IPS-11a (cell line): Measurements from ENCODE around the gene PDE5A.
"Not testable (repeated sequence)": the region's sequence is repeated elsewhere in the genome, so short reads cannot be mapped to it uniquely, and the experiment has no call there.

Source experiments
- H3K4me3 ChIP-seq: one replicate; pipeline ENCODE4 v1.5.1; 2013; ENCODE audit warnings: low read depth, low read length, control low read depth

PDE5A gene

DNA sequence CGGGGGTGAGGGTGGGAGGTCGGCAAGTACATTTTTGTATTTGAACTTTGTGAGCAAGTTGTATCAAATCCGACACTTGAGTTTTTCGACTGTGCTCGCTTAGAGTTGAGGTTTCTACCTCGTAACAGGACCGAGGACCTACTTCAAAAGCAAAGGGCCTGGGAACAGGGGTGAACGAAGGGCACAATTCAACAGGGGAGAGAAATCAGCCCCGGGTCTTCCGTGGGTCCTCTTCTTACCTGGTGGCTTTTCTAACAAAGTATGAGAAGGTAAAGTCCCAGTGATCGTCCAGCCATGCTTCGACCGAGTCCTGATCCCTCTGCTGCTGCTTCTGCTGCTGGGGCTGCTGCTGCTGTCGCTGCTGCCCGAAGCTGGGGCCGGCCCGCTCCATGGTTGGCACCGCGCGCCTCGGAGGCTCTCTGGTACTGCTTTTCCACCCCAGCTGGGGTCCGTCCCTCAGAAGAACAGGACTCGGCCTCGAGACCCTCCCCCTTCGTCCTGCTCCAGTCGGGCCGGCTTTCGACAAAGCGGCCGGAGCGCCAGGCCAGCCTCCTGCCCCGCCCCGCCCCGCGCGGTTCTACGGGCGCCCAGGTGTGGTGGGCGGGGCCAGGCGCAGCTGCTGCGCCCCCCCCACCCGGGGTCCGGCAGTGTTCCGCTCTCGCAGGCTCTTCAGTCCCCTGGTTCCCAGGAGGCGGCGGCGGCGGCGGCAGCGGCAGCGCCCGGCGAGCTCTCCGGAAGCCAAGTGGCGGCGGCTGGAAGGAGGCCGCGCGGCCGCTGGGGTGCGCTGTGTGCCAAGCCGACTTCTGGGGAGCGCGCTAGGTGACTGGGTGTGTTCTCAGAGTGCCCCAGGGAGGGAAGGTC is at the start of gene PDE5A:
Gene PDE5A, minus strand, starts transcription at position 524 of the 861 bp plus-strand sequence. Its CDS starts 133 bp downstream, at position 391.
- H3K4me3 ChIP-seq, result peak within 1 kb of the TSS; percentile 82

DNA sequence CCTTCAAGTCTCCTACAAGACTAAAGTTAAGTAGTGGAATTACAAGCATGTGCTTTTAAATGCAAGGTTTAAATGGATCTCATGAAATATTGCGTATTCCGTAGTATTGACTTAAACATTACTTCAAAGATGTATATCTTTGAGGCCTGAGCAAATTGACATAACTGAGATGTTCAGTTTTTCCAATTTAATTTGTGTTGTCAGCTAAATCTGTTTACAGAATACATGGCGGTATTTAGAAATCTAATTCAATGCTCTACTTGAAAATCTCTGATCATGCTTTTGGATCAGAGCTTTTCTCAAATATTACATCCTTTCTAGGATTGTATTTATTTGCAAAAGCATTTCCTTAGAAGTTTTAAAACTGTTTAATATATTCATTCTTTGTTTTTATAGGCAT is 47.5 kb upstream of the PDE5A start:
- H3K4me3 ChIP-seq, result no peak overlapping the region

DNA sequence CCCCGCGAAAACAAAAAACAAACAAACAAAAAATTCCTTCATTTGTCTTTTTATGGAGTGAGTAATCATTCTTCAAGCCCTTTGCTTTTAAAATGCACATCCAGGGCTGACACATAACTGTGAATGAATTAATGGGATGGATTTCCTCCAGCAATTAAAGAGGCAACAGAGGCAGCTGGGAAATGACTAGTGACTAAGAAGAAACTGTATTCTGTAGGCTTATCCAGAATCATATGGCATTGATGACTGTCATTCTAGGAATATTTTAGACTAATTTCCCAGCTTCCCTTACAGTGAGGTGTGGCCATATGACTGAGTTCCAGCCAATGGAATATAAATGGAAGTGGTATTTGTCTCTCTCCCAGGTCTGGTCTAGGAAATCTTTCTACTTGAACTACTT is 46.8 kb upstream of the PDE5A start:
- H3K4me3 ChIP-seq, result no peak overlapping the region

DNA sequence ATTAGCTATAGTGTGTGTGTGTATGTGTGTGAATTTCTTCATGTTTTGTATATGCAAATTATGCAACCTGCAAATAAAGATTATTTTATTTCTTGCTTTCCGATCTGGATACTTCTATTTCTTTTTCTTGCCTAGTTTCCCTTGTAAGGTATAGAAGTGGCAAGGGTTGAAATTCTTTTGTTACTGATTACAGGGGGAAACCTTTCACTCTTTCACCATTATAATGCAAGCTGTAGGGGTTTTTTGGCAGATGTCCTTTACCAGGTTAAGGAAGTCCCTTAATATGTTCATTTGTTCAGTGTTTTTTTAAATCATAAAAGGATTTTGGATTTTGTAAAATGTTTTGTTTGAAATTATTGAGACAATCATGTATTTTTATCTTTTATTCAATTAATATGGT is 44.3 kb upstream of the PDE5A start:
- no peak overlapping the region for H3K4me3 ChIP-seq

DNA sequence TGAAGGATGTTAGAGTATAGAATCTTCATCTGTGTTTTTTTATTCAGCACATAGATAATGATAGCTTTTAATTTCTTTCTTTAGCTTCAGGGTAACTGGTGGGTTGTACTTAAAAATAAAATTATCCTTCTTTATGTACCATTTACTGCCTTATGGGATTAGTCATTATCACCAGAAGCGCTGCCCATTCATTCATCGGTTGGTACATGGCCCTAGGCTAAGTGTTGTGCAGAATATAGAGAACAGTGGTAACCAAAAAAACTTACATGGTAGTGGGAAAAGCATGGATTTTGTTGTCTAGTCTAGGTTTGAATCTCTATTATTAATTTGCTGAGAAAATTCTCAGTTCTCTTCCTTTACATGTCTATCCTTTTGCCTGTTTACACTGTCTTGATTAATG is 43.5 kb upstream of the PDE5A start:
- no peak overlapping the region for H3K4me3 ChIP-seq

DNA sequence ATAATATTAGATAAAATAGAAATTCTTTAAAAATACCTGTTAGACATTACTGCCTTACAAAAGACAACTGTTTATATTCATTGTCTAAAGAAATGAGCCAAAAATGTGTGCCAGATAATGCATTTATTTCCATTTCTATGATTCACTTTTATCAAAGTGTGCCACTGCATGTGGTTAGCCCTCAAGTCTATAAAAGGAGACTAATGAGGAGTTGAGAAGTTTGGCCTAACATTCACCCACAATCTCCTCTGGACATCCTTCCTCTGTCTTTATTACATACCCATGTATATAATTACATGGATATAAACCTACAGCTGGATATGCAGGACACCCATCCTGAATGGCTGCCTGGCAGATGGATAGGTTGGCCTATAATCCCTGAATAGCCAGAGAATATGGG is 42.6 kb upstream of the PDE5A start:
- no peak overlapping the region for H3K4me3 ChIP-seq

DNA sequence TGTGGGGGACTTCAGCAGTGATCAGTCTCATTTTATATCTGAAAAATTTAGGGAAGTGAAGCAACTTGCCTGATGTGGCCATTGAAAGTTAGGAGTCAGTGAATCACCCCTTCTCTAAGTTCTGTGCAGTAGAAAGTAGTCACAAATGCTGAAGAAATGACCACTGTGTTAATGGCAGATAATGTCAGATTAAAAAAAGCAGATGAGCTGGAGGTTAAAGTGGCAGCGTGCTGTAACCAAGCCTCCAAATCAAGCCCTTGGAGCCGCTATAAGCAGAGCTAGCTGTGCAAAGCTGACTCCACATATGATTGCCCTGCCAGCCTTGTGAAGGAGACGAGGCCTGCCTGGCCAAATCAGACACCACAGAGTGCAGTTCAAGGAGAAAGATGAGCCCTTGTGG is 39.2 kb upstream of the PDE5A start:
- H3K4me3 ChIP-seq, result no peak overlapping the region

DNA sequence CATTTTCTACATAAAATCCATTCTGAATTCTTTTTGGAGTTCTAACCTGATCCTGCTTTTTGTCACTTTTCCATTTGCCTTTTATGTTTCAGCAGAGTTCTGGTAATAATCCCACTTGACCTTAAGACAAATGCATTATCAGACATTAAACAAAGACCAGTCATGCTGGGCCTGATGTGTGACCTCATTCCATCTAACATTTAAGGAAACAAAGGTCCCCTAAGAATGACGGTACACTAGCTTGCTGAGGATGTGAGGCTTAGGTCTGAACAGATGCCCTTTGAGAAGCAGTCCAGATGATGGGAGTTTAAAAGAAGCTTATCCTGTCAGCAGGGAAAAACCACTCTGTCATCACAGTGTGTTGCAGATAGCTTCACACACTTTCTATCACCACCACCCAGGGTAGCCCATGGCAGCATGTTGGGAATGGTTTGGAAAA is 38.1 kb upstream of the PDE5A start:
- H3K4me3 ChIP-seq, result no peak overlapping the region

DNA sequence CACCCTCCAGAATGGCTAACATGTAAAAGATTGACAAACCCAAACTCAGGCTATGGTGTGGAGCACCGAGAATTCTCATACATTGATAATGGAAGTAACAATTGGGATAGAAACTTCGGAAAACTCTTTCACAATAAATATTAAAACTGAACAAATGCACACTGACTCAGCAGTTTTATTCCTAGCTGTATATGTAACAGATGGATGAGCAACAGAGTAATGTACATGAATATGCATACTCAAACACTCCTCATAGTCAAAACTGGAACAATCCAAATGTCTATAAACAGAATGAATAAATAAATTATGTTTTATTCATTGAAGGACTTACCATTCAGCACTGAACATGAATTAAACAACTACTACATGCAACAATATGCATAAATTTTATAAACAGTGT is 37.1 kb upstream of the PDE5A start:
- no peak overlapping the region for H3K4me3 ChIP-seq

DNA sequence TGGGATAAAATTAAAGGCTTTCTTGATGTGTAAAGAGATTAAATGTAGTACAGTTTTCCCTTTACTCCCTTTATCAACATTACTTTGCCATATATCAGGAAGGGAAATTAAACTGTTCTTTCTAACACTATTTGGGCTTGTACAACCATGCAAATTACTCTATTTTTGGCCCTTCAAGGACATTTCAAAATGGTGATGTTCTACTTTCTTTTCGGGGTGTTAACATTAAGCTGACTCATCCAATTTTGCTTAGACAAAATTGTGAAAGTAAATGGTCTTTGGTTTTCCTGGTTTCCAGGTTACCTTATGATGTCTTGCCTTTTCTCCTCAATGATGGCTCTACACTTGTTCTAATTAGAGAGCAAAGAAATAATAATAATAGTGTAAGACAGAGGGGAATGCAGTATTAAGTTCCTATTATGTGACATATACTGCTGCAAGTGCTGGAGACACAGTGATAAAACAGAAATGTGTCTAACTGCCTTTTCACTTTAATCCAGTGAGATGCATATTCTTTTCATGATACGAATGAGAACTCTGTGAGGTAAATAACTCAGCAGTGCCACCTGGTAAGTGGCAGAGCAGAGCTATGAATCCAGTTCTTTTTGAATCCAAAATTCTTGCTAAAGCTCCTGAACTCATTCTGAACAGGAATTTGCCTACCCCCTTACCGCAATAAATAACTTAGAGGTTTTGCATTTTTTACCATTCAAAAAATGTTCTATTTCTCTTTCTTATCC is 35.7 kb upstream of the PDE5A start:
- no peak overlapping the region for H3K4me3 ChIP-seq

DNA sequence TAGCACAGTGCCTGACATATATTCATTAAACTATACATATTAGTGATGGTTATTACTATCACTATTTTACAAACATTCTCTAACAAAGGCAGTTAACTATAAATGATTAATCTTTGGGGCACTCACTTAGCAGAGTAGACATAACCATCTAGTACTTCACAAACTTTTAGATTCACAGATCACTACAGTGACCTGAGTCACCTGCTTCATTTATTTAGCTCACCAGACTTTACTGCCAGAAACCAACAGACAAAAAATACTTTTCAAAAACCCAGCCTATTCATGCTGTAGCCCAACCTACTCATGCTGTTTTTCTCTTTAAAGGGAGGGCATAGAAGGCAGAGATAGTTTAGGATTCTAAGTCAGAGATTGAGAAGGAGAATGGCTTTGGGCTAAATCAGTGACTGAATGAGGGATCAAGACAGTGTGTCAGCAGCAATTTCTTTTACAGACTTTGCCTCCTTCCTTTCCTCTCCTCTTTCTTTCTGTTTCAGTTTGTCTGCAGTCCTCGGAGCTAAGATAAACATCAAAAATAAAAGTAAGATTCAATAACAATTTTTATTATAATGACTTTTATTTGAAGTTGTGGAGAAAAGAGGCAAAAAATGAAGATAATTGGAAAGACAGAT is 34.7 kb upstream of the PDE5A start:
- no peak overlapping the region for H3K4me3 ChIP-seq

DNA sequence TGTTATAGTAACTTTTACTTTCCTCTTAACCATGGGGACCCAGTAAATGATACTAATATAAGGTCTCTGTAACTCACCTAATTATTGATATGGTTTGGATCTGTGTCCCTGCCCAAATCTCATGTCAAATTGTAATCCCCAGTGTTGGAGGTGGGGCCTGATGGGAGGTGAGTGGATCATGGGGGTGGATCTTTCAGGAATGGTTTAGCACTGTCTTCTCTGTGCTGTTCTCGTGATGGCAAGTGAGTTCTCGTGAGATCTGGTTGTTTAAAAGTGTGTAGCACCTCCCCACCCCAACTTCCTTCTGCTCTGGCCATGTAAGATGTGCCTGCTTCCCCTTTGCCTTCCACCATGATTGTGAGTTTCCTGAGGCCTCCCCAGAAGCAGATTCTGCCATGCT is 34.0 kb upstream of the PDE5A start:
- not testable (repeated sequence) for H3K4me3 ChIP-seq

DNA sequence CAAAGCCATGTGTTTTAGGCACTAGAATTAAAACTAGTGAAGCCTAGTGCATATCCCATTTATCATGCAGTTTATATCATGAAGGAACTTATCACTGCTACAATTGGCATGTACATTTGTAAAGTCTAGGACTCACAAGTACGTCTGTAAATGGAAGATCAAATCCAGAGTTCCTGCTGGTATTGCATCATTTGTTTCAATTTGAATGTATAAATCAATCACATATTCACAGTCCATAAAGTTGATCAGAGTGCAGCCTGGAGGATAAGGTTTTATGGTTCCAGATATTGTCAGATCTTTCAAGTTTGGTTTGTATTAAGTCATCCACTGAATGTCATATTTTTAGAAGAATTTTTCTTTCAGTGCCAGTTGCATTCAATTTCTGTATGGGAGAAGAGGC is 32.6 kb upstream of the PDE5A start:
- no peak overlapping the region for H3K4me3 ChIP-seq

DNA sequence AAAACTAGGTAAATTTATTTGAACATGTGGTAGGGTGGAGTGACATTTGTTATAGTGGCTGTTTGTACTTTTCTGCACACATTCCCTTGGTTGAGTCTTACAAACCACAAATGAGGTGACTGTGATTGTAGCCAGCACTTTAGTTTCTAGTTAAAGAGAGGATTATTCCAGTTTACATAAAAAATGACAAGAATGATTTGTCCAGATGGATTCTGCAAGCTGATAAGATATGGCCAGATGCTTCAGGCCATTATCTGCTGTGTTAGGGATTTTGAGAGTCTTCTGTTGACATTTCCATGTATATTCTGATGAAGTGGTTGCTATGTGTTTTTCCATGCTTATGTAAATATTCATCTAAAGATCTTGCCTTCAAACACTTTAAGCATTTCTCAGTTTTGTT is 31.0 kb upstream of the PDE5A start:
- no peak overlapping the region for H3K4me3 ChIP-seq

DNA sequence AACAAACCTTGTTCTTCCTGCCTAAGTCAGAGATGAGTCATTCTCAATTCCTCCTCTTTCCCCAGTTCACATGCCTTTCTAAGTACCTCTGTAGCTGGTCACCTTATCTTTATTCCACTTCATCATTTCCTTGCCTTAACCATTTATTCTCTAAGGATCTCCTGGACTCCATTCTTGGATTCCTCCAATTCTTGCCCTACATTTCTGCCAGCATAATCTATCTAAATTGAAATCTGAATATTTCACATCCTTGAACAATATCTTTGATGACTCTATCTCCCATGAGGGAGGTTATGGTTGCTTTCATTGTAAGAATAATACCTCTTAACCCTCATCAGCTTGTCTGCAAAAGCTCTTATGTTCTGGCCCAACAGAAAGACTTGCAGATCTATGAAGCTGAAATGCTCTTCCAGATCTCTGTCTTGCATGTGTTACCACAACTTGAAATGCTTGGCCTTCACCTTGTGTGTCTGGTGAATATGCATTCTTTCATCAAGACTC is 28.6 kb upstream of the PDE5A start:
- H3K4me3 ChIP-seq, result no peak overlapping the region

DNA sequence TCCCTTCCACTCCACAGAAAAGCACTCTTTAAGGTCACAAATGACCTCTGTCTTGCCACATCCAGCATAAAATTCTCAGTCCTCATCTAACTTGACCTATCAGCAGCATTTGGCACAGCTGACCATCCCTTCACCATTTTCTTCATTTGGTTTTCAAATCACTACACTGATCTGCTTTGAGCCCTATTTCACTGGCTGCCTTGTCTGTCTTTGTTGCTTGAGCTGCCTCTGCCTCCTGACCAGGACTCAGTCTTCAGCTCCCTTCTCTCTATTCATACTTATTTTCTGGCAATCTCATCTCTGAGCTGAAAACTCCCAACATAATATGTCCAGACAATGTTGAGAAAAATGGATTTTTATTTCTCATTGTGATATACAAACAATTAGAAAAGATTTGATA is 27.7 kb upstream of the PDE5A start:
- no peak overlapping the region for H3K4me3 ChIP-seq

DNA sequence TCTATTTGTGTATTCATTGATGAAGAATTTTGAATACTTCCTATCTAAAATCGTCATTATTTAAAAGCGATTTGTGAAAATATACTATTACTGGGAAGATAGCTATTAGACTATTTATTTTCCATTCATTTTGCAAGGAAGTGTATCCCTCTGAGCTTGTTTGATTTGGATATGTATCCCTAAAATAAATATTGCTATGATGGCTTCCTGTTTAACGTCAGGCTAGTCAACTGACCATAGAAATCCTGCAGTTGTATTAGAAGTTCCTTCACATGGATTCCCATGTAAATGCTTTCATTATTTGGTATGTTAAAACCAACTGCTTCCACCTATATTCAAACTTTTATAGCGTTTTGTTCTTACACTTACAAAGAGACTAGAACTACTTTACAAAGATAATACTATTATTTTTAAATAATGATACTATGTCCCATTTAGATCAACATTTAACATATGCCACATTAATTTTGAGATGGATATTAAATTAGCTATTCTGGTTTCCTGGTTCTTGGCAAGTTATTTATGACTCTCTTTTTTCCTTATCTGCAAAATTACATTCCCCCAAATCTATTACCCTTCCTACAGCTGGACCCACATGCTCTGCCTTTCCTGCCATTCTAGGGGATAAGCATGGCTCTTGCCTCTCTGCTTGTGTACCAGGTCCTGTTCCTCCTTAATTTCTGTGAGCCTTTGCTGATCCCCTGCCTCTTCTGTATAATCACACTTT is 26.7 kb upstream of the PDE5A start:
- no peak overlapping the region for H3K4me3 ChIP-seq

DNA sequence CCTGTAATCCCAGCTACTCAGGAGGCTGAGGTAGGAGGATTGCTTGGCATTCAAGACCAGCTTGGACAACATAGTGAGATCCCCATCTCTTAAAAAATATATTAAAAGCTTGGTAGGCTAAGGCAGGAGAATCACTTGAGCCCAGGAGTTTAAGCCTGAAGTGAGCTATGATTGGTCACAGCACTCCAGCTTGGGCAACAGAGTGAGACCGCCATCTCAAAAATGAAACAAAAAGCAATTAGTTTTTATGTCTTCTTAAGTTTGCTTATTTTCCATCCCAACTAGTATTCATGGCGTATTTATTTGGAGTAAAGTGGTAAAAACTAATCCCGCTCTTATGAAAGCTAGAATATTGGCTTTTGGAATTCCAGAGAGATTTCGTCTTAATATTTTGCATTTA is 25.4 kb upstream of the PDE5A start:
- H3K4me3 ChIP-seq, result no peak overlapping the region

DNA sequence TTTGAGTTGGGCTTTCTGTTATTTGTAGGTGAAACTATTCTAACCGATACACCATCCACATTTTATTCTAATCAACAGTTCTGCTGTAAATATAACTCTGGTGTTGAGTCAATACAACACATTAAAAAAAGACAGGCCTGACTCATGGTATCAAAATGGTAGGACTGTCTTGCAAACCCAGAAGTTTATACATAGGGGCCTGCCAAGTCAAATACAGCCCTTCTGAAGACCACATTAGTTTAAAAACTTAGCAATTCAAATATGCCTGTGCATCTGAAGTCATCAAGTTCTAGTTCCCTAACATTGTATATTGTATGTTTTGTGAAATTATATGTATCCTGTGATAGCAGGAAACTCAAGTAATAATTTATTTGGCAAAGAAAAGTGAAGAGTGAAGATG is 24.4 kb upstream of the PDE5A start:
- no peak overlapping the region for H3K4me3 ChIP-seq

DNA sequence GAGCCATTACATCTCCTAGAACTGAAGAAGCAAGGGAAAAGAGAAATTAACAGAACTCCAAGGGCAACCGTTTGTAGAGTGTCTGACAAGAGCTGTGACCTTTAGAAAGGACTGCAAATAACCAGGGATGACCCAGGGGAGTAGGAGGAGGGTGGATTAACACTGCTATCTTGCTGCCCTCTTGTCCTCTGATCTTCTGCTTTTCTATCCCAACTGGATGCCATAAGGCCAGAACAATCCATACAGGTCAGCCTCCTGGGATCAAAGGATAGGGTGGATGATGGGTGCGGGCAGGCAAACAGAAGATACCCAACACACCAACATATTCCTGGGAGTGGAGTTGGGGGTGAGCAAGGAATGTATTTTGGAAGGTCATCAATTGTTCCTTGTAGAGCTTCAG is 19.8 kb upstream of the PDE5A start:
- H3K4me3 ChIP-seq, result no peak overlapping the region

DNA sequence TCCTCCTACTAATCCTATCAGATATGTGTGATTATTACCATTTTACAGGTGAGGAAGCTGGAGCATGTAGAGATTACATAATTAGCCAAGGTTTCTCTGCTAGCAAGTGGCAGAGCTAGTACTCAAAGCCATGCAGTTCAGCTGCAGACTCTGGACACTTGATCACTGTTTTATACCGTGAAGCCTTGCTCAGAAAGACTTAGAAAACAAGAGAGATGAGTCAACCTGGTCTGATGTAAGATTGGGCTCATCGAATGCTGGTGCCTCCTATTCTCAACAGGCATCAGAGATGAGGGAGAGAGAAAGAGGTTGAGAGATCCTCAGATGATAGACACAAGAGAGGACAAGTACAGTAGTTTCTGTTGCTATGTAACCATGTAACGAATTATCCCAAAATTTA is 19.0 kb upstream of the PDE5A start:
- no peak overlapping the region for H3K4me3 ChIP-seq
